Trophoblast cell (in vitro differentiated cells and primary cell): ENCODE data around the gene PC.

Experiments
- DNase-seq, 2 donors: peaks; one replicate each; pipeline ENCODE4 v3.0.0-alpha.2; 2016
- H2AFZ ChIP-seq: 2 replicates; pipeline ENCODE4 v1.6.1; 2013; ENCODE audit warnings: low read length, moderate library complexity, mild to moderate bottlenecking; ENCODE audit not compliant: insufficient read depth, poor library complexity
- H2AK5ac ChIP-seq: 2 replicates; pipeline ENCODE4 v1.6.1; 2013; ENCODE audit warnings: mild to moderate bottlenecking, low read length
- H2BK120ac ChIP-seq: 2 replicates; pipeline ENCODE4 v1.6.1; 2013; ENCODE audit warnings: low read length, mild to moderate bottlenecking, moderate library complexity; ENCODE audit not compliant: insufficient read depth, poor library complexity
- H2BK12ac ChIP-seq: 2 replicates; pipeline ENCODE4 v1.6.1; 2013; ENCODE audit warnings: mild to moderate bottlenecking, low read length, moderate library complexity
- H2BK5ac ChIP-seq: 2 replicates; pipeline ENCODE4 v1.6.1; 2013; ENCODE audit warnings: low read length, low read depth, moderate library complexity, mild to moderate bottlenecking; ENCODE audit not compliant: poor library complexity
- H3K14ac ChIP-seq: 2 replicates; pipeline ENCODE4 v1.6.1; 2013; ENCODE audit warnings: mild to moderate bottlenecking, low read length
- H3K18ac ChIP-seq: 2 replicates; pipeline ENCODE4 v1.6.1; 2013; ENCODE audit warnings: mild to moderate bottlenecking, low read length
- H3K23ac ChIP-seq: 2 replicates; pipeline ENCODE4 v1.6.1; 2013; ENCODE audit warnings: low read length
- H3K27ac ChIP-seq: 2 replicates; pipeline ENCODE4 v1.5.1; 2013; ENCODE audit warnings: low read depth, mild to moderate bottlenecking, inconsistent platforms, low read length, moderate library complexity
- H3K27me3 ChIP-seq: 2 replicates; pipeline ENCODE4 v1.6.1; 2013; ENCODE audit warnings: inconsistent platforms, mild to moderate bottlenecking, low read length, moderate library complexity; ENCODE audit not compliant: insufficient read depth
- H3K36me3 ChIP-seq, 2 experiments: 1 replicate in 1 of 2; 2 replicates in 1 of 2; pipeline ENCODE4 v1.6.1; 2013; ENCODE audit warnings: low read length in 2 of 2, mild to moderate bottlenecking in 2 of 2, moderate library complexity in 1 of 2; ENCODE audit not compliant: insufficient read depth in 2 of 2, control insufficient read depth in 1 of 2
- H3K4ac ChIP-seq: 2 replicates; pipeline ENCODE4 v1.6.1; 2013; ENCODE audit warnings: low read depth, mild to moderate bottlenecking, low read length, moderate library complexity
- H3K4me1 ChIP-seq, 2 experiments: 1 replicate in 1 of 2; 2 replicates in 1 of 2; pipeline ENCODE4 v1.6.1; 2013; ENCODE audit warnings: low read length in 2 of 2, mild to moderate bottlenecking in 2 of 2, moderate library complexity in 1 of 2; ENCODE audit not compliant: insufficient read depth in 2 of 2, control insufficient read depth in 1 of 2
- H3K4me2 ChIP-seq: 2 replicates; pipeline ENCODE4 v1.6.1; 2013; ENCODE audit warnings: inconsistent platforms, mild to moderate bottlenecking, low read length, moderate library complexity
- H3K4me3 ChIP-seq: 2 replicates; pipeline ENCODE4 v1.5.1; 2013; ENCODE audit warnings: mild to moderate bottlenecking, low read depth, low read length, inconsistent platforms
- H3K79me1 ChIP-seq: one replicate; pipeline ENCODE4 v1.6.1; 2013; ENCODE audit warnings: low read length
- H3K79me2 ChIP-seq: 2 replicates; pipeline ENCODE4 v1.6.1; 2013; ENCODE audit warnings: low read length, mild to moderate bottlenecking; ENCODE audit not compliant: control insufficient read depth, insufficient read depth, poor library complexity
- H3K9ac ChIP-seq: 2 replicates; pipeline ENCODE4 v1.6.1; 2013; ENCODE audit warnings: mild to moderate bottlenecking, low read length
- H3K9me3 ChIP-seq: 2 replicates; pipeline ENCODE4 v1.6.1; 2013; ENCODE audit warnings: low read depth, mild to moderate bottlenecking, control low read depth, inconsistent platforms, low read length; ENCODE audit not compliant: insufficient read depth
- H4K12ac ChIP-seq: 2 replicates; pipeline ENCODE4 v1.6.1; 2013; ENCODE audit warnings: low read depth, mild to moderate bottlenecking, low read length, moderate library complexity
- H4K8ac ChIP-seq: 2 replicates; pipeline ENCODE4 v1.6.1; 2013; ENCODE audit warnings: low read depth, mild to moderate bottlenecking, low read length, moderate library complexity
- H4K91ac ChIP-seq: one replicate; pipeline ENCODE4 v1.6.1; 2013; ENCODE audit warnings: low read depth, mild to moderate bottlenecking, low read length, moderate library complexity
- WGBS: extraction: QIAGEN DNeasy Blood & Tissue Kit; methylation state at CpG from one replicate; pipeline ENCODE4 v1.1.7; 2013; ENCODE audit warnings: missing lambda C conversion rate; ENCODE audit not compliant: insufficient read length, insufficient coverage; ENCODE audit errors: extremely low coverage; 5-methylcytosine and 5-hydroxymethylcytosine counted together

The PC gene

DNA sequence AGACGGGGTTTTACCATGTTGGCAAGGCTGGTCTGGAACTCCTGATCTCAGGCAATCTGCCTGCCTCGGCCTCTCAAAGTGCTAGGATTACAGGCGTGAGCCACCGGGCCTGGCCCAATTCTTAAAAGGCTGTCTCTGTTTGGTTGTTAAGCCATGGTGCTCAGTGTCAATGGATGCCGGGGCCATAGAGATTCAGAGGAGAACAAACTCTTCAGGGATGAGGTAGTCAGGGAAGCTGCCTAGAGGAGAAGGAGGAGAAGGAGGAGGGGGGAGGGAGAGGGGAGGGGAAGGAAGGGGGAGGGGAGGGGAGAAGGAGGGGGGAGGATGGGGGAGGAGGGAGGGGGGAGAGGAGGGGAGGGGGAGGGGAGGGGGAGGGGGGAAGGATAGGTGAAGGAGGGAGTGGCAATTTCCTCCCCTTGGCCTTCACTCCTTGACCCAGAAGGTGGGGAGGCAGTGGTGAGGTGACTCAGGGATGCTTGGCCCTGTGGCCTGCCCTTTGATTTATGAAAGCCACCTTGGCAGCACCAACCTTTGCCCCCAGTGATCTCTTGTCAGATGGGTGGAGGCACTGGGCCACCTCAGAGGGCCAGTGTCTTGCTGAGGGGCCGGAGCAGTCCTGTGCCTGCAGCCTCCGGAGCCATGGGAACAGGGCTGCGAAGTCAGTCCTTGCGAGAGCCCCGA, 16.7 kb upstream of the PC start, which contains the start of gene C11orf86:
Gene C11orf86, plus strand, starts transcription at position 581 of the 681 bp plus-strand sequence. Its CDS starts 59 bp downstream, at position 640.
- Histone ChIP-seq H3K18ac (no peak within 1 kb of the TSS), H4K91ac (no peak within 1 kb of the TSS), H3K23ac (no peak within 1 kb of the TSS), H3K4me1 (peaks cover 3% of the 10 kb centered on the region in 2 experiments), H3K4ac (no peak within 1 kb of the TSS), H3K9me3 (peaks cover 3% of the 10 kb centered on the region), H3K4me3 (no peak within 1 kb of the TSS), H2AFZ (no peak within 1 kb of the TSS), H3K9ac (no peak within 1 kb of the TSS), H3K36me3 (no peaks in the 10 kb centered on the region), H2BK5ac (no peak within 1 kb of the TSS), H2BK120ac (no peak within 1 kb of the TSS), H3K27me3 (no peaks in the 10 kb centered on the region), H3K4me2 (no peak within 1 kb of the TSS), H3K27ac (no peak within 1 kb of the TSS), H4K8ac (no peak within 1 kb of the TSS), H4K12ac (no peak within 1 kb of the TSS), H3K79me2 (no peaks in the 10 kb centered on the region), H2AK5ac (peak within 1 kb of the TSS; percentile 44), H2BK12ac (no peak within 1 kb of the TSS), H3K14ac (no peak within 1 kb of the TSS), H3K79me1 (no peaks in the 10 kb centered on the region)
- no peak for DNase-seq
- no CpG with 5 or more reads among the region's 10 CpGs for WGBS

DNA sequence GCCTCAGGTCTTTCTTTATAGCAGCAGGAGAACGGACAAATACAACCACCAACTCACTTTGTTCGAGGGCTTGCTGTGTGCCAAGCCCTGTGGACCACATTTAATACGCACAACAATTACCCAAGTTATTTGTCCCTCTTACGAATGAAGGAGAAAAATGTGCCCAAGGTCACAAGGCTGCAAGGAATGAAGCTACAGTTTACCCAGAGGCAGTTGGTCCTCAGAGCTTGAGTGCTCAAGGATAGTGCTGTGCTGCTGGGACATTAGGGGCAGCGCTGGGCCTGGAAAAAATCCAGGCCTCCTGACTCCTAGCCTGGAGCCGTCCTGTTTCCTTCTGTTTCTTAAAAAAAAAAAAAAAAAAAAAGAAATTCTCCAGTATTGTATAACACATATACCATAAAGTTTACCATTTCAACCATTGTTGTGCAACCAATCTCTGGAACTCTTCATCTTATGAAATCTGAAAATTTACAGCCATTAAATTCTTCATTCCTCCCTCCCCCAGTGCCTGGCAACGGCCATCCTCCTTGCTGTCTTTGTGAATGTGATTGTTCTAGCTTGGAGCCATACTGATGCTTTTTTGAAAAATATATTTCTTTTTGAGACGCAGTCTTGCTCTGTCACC, 15.9 kb upstream of the PC start:
- no peak overlapping the region for H4K12ac ChIP-seq
- H3K36me3 ChIP-seq, result no peaks in the 10 kb centered on the region
- H3K9ac ChIP-seq, result no peak overlapping the region
- no peak overlapping the region for H3K18ac ChIP-seq
- H4K8ac ChIP-seq, result no peak overlapping the region
- no peak for DNase-seq
- no peak overlapping the region for H3K4me2 ChIP-seq
- no peak overlapping the region for H3K4ac ChIP-seq
- H3K14ac ChIP-seq, result no peak overlapping the region
- H3K4me1 ChIP-seq, result peaks cover 3% of the 10 kb centered on the region in 2 experiments
- no peak overlapping the region for H2AK5ac ChIP-seq
- no peak overlapping the region for H2AFZ ChIP-seq
- no peak overlapping the region for H3K4me3 ChIP-seq
- H3K79me2 ChIP-seq, result no peaks in the 10 kb centered on the region
- H3K23ac ChIP-seq, result no peak overlapping the region
- no peak overlapping the region for H2BK120ac ChIP-seq
- H3K27ac ChIP-seq, result no peak overlapping the region
- no peaks in the 10 kb centered on the region for H3K79me1 ChIP-seq
- H3K9me3 ChIP-seq, result peaks cover 3% of the 10 kb centered on the region
- WGBS, result no CpG with 5 or more reads among the region's 8 CpGs
- H4K91ac ChIP-seq, result no peak overlapping the region
- no peaks in the 10 kb centered on the region for H3K27me3 ChIP-seq
- H2BK12ac ChIP-seq, result no peak overlapping the region
- H2BK5ac ChIP-seq, result no peak overlapping the region

DNA sequence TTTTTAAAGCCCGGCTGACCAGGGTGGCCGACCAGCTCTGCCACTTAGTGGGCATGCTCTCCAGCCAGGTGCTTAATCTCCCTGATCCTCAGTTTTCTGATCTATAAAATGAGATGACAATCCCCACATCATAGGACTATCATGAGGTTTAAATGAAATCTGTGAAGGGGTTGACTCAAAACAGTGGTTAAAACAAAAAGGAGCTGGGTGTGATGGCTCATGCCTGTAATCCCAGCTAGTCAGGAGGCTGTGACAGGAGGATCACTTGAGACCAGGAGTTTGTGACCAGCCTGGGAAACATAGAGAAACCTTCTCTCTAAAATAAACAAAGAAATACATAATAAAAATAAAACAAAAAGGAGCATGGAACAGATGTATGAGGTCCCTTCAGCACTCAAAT, 13.3 kb upstream of the PC start:
- Histone ChIP-seq H3K36me3 (no peaks in the 10 kb centered on the region), H3K23ac (no peak overlapping the region), H2AK5ac (no peak overlapping the region), H2BK5ac (no peak overlapping the region), H3K14ac (no peak overlapping the region), H3K79me1 (no peaks in the 10 kb centered on the region), H3K27ac (no peak overlapping the region), H4K8ac (no peak overlapping the region), H3K79me2 (no peaks in the 10 kb centered on the region), H4K91ac (no peak overlapping the region), H3K18ac (no peak overlapping the region), H4K12ac (no peak overlapping the region), H3K4me2 (no peak overlapping the region), H2BK120ac (no peak overlapping the region), H3K4me3 (no peak overlapping the region), H3K4ac (no peak overlapping the region), H2BK12ac (no peak overlapping the region), H2AFZ (no peak overlapping the region), H3K9ac (no peak overlapping the region), H3K4me1 (peaks cover 3% of the 10 kb centered on the region in 2 experiments), H3K27me3 (no peaks in the 10 kb centered on the region), H3K9me3 (no peaks in the 10 kb centered on the region)
- no CpG with 5 or more reads among the region's 2 CpGs for WGBS
- no peak for DNase-seq

DNA sequence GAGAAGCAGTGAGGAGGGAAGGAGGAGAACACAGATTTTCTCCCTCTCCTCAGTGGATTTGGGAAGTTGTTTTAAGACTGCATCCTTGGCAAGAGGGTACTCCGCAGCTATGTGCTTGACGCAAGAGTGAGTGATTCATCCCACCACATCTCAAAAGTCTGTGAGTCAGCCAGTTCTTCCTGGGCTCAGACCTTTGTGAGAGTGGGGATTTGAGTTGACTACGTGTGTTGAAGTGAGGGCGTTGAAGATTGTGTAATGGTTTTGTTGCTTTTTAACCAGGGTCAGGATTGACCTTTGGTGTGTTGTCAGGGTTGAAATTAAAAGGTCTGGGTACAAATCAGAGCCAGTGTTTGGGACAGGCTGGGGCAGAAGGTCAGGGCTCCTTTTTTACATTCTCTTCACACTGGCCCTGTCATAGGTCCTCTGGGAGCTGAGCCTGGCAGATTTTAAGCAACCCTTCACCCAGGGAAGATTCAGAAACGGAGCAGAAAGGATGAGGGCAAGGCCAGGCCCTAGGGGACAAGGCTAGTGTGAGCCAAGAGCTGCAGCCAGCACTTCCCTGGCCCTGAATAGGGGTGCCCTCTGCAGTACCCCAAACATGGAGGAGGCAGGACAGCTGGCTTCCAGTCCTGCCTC, 12.7 kb upstream of the PC start:
- peaks cover 3% of the 10 kb centered on the region in 2 experiments for H3K4me1 ChIP-seq
- H4K8ac ChIP-seq, result no peak overlapping the region
- no peak overlapping the region for H4K12ac ChIP-seq
- H3K9me3 ChIP-seq, result no peaks in the 10 kb centered on the region
- no peak overlapping the region for H3K23ac ChIP-seq
- H3K4me3 ChIP-seq, result no peak overlapping the region
- no peak overlapping the region for H2AFZ ChIP-seq
- no peaks in the 10 kb centered on the region for H3K79me2 ChIP-seq
- no peaks in the 10 kb centered on the region for H3K36me3 ChIP-seq
- H2BK12ac ChIP-seq, result no peak overlapping the region
- no peak overlapping the region for H3K4me2 ChIP-seq
- no peaks in the 10 kb centered on the region for H3K27me3 ChIP-seq
- H3K79me1 ChIP-seq, result no peaks in the 10 kb centered on the region
- WGBS, result 100% methylated on average over 2 of the region's 5 CpGs
- no peak overlapping the region for H3K18ac ChIP-seq
- no peak overlapping the region for H3K4ac ChIP-seq
- no peak overlapping the region for H3K14ac ChIP-seq
- DNase-seq, result peak; percentile 80 to 86
- no peak overlapping the region for H3K27ac ChIP-seq
- H3K9ac ChIP-seq, result no peak overlapping the region
- no peak overlapping the region for H2BK5ac ChIP-seq
- H2BK120ac ChIP-seq, result no peak overlapping the region
- H2AK5ac ChIP-seq, result no peak overlapping the region
- no peak overlapping the region for H4K91ac ChIP-seq
